K562 (cell line): ENCODE results near the gene CHRNG. TPM values are rescaled to one million over a fixed set of nuclear protein-coding genes. Genes with fewer than 3 reads are reported as not detected.
A peak's percentile ranks its signal among the peaks of the same experiment; 100 is the strongest.

Source experiments
- ATAC-seq: fragments of 200-7000 bp; cut with Tn5 transposase; 3 replicates; pipeline ENCODE4 v1.9.1; 2020; ENCODE audit warnings: moderate library complexity
- BruUV-seq: library from RNA; stranded (reverse); fragments of 400-500 nt; replicated peaks from 2 replicates; lab custom pipeline; 2021; lab: Mats Ljungman, UMichigan
- CTCF ChIA-PET: fragments of 300-600 bp; formaldehyde crosslinking; extraction: SDS; loops from one replicate; lab custom pipeline; 2021; ENCODE audit warnings: low intra/inter-chr PET ratio; lab: Yijun Ruan, JAX
- POLR2A ChIA-PET: fragments of 300-600, 350-650 bp; sonication (Branson Sonifier 250); formaldehyde crosslinking; extraction: SDS; loops from one replicate; lab custom pipeline; 2021; ENCODE audit warnings: antibody characterized with exemption, inconsistent platforms; lab: Yijun Ruan, JAX
- DNase-seq, 4 experiments: peaks; one replicate each; pipeline versions ENCODE4 v3.0.0 to v3.0.0-alpha.2; 2011 to 2018; ENCODE audit warnings: low spot score in 3 of 4, mixed read lengths in 3 of 4; ENCODE audit errors: extremely low read depth in 1 of 4
- FAIRE-seq: peaks from 2 replicates; lab custom pipeline; 2011; peaks lifted over from hg19 to GRCh38; lab: Jason Lieb, UNC
- H2AFZ ChIP-seq: 2 replicates; pipeline ENCODE4 v1.6.0; 2011; ENCODE audit warnings: low read depth, low read length, control low read depth, inconsistent platforms
- H3K27ac ChIP-seq: fragments of 200-600 bp; 3 replicates; pipeline ENCODE4 v1.8.0; 2011; ENCODE audit warnings: low read depth, mild to moderate bottlenecking, control low read depth, inconsistent platforms, low read length, moderate library complexity, mixed read lengths; ENCODE audit errors: extremely low read depth
- H3K27me3 ChIP-seq, 2 experiments: fragments of 300-600 bp in 1 of 2; 2 replicates in 1 of 2; 3 replicates in 1 of 2; pipeline versions ENCODE4 v1.6.0 to v1.8.0; 2011; ENCODE audit warnings: inconsistent platforms in 2 of 2, low read length in 2 of 2, mild to moderate bottlenecking in 1 of 2, mixed read lengths in 1 of 2, moderate library complexity in 1 of 2; ENCODE audit not compliant: control insufficient read depth in 2 of 2, insufficient read depth in 2 of 2
- H3K36me3 ChIP-seq: fragments of 300-600 bp; 3 replicates; pipeline ENCODE4 v1.8.0; 2011; ENCODE audit warnings: mild to moderate bottlenecking, low read length, inconsistent platforms; ENCODE audit not compliant: control insufficient read depth, insufficient read depth
- H3K4me1 ChIP-seq, 2 experiments: fragments of 200-600 bp in 1 of 2; replicated peaks in 1 of 2; 2 replicates in 1 of 2; 3 replicates in 1 of 2; pipeline versions ENCODE4 v1.5.1 to v1.8.0; 2011; ENCODE audit warnings: inconsistent platforms in 2 of 2, low read length in 2 of 2, mild to moderate bottlenecking in 1 of 2, mixed read lengths in 1 of 2, moderate library complexity in 1 of 2; ENCODE audit not compliant: control insufficient read depth in 2 of 2, insufficient read depth in 2 of 2
- H3K4me2 ChIP-seq: 2 replicates; pipeline ENCODE4 v1.6.1; 2011; ENCODE audit warnings: low read length, control low read depth, inconsistent platforms, mixed read lengths; ENCODE audit not compliant: insufficient read depth
- H3K4me3 ChIP-seq: fragments of 200-600 bp; sonication (generic), shearing (Covaris generic); 2 replicates; pipeline ENCODE4 v1.5.1; 2016; ENCODE audit warnings: control low read depth, inconsistent platforms
- H3K79me2 ChIP-seq: fragments of 200-600 bp; 3 replicates; pipeline ENCODE4 v1.8.0; 2011; ENCODE audit warnings: low read length, inconsistent platforms; ENCODE audit not compliant: control insufficient read depth, insufficient read depth
- H3K9ac ChIP-seq, 2 experiments: 2 replicates each; pipeline versions ENCODE4 v1.6.0 to v1.6.1; 2011; ENCODE audit warnings: low read depth in 2 of 2, low read length in 2 of 2, control low read depth in 1 of 2, inconsistent platforms in 1 of 2, mild to moderate bottlenecking in 1 of 2, mixed read lengths in 1 of 2; ENCODE audit not compliant: insufficient read depth in 1 of 2
- H3K9me1 ChIP-seq: one replicate; pipeline ENCODE4 v1.6.0; 2011; ENCODE audit warnings: inconsistent platforms, mild to moderate bottlenecking, low read length, moderate library complexity; ENCODE audit not compliant: control insufficient read depth, insufficient read depth
- H3K9me3 ChIP-seq: replicated peaks from 2 replicates; pipeline ENCODE4 v1.5.1; 2011; ENCODE audit warnings: low read depth, low read length, inconsistent platforms; ENCODE audit not compliant: control insufficient read depth, insufficient read depth
- H4K20me1 ChIP-seq: replicated peaks from 2 replicates; pipeline ENCODE4 v1.6.1; 2011; ENCODE audit warnings: low read length, inconsistent platforms, mixed read lengths; ENCODE audit not compliant: control insufficient read depth, insufficient read depth
- ZNF134 ChIP-seq: fragments of 250-450 bp; sonication (Bioruptor Pico); conservative IDR thresholded peaks from 2 replicates; pipeline ENCODE4 v1.4.0; 2020
- ZNF780A ChIP-seq: fragments of 250-450 bp; sonication (Bioruptor Pico); IDR thresholded peaks from 2 replicates; pipeline ENCODE4 v1.5.0; 2021; ENCODE audit warnings: mild to moderate bottlenecking
- WGBS: fragments of 100-300 bp; shearing (Covaris generic); methylation state at CpG from one replicate; pipeline ENCODE4 v1.1.6; 2016; ENCODE audit warnings: low coverage, mixed read lengths; ENCODE audit not compliant: insufficient coverage; ENCODE audit errors: missing lambda C conversion rate; 5-methylcytosine and 5-hydroxymethylcytosine counted together
- in situ Hi-C: fragments of 300-500 bp; cut with MboI; formaldehyde crosslinking; loops from 4 replicates; pipeline ENCODE4 v1.15.0; 2018; ENCODE audit warnings: inconsistent platforms, mixed read lengths
- intact Hi-C: fragments of 100-400 bp; cut with micrococcal nuclease; formaldehyde crosslinking; loops from 2 replicates; pipeline ENCODE4 v1.14.2; 2022
- polyA plus RNA-seq, 8 experiments: library from polyadenylated mRNA; depleted of rRNA in 4 of 8; stranded (reverse) in 5 of 8; unstranded in 3 of 8; fragments of >200 nt; fragmentation: Nextera tagmentation in 2 of 8; fragmentation: Illumina TruSeq in 1 of 8; extraction: Ambion mirVana in 2 of 8; extraction: Trizol in 1 of 8; gene quantifications; 2 replicates each; pipeline versions ENCODE4 v1.2.1 to v1.2.3, GENCODE V29; 2011 to 2014; ENCODE audit warnings: inconsistent platforms in 1 of 8, missing spikeins in 1 of 8
- total RNA-seq, 7 experiments: library from RNA; depleted of rRNA in 6 of 7; stranded (reverse); fragments of >200 nt in 6 of 7; fragmentation: Illumina TruSeq in 2 of 7; extraction: Trizol in 2 of 7; gene quantifications; 2 replicates each; pipeline versions ENCODE4 v1.2.1 to v1.2.3, GENCODE V29; 2011 to 2021; ENCODE audit warnings: low replicate concordance in 1 of 7
- TF ChIP-seq, protein P1 (sequence below): fragments of 250-450 bp; sonication (Bioruptor Pico); IDR thresholded peaks from 2 replicates; pipeline ENCODE4 v1.5.1; 2021; ENCODE audit warnings: mild to moderate bottlenecking

Gene CHRNG
- total and polyA plus RNA-seq, 9 of the 15 experiments (the other 6 are each of a cell fraction or from before 2014, with no cell fraction given): not detected

DNA sequence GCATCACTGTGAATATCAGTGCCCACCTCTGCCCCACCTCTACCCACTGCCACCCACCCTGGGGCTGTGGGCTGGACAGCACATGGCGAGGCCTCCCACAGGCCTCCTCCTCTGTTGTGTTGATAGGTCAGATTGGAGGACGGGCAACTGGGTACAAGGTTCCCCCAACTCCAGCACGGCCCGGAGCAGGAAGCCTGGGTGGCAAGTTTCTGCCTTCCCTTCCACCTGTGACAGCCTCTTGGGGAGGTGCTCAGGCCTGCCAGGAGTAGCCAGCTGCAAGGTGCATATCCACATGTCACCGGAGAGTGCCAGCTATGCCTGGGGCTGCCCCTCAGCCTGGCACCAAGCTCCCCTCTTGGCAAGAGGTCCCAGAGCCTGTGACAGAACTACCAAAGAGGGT lies 45.0 kb upstream of the CHRNG start:
- 0% methylated on average over 1 of the region's 5 CpGs for WGBS
- DNase-seq: no peak
- Histone ChIP-seq H3K27ac (no peak overlapping the region), H3K9ac (no peak overlapping the region), H3K9me3 (no peaks in the 10 kb centered on the region), H3K9me1 (no peaks in the 10 kb centered on the region), H2AFZ (no peak overlapping the region), H3K27me3 (peaks cover 0 to 38% of the 10 kb centered on the region in 2 experiments; a peak in 2 of 5 replicates), H3K4me1 (no peaks in the 10 kb centered on the region), H3K4me2 (no peak overlapping the region), H3K36me3 (no peaks in the 10 kb centered on the region), H4K20me1 (no peaks in the 10 kb centered on the region), H3K79me2 (no peaks in the 10 kb centered on the region), H3K4me3 (no peak overlapping the region)
- no peak for TF ChIP-seq ZNF780A (CRISPR knock-in tag)
- CTCF ChIA-PET: no interaction called here
- intact Hi-C loops (no loop called here), in situ Hi-C loops (no loop called here)
- BruUV-seq: no TSS peak
- no peak for FAIRE-seq
- POLR2A ChIA-PET: interaction anchor here (0.7 to 1.2 kb wide), 2 partner anchors 16 to 65 kb away, joined by 3 read pairs; no protein-coding TSS in a partner anchor
- ATAC-seq: no peak

DNA sequence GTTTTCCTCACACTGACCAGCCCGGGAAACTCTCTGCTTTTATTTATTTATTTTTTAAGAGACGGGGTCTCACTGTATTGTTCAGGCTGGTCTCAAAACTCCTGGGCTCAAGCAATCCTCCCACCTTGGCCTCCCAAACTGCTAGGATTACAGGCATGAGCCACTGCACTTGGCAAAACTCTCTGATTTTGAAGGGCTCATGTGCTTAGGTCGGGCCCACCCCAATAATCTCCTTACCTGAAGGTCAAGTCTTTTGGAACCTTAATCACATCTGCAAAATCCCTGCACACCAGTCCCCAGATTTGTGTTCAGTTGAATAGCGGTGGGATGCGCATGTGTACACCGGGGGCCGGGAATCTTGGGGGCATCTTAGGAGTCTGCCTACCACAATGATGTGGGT lies 44.2 kb upstream of the CHRNG start:
- peaks cover 0 to 34% of the 10 kb centered on the region in 2 experiments; a peak in 2 of 5 replicates for H3K27me3 ChIP-seq

More for the DNA sequence above, 44.2 kb upstream of the CHRNG start:
- Histone ChIP-seq H3K9me1 (no peaks in the 10 kb centered on the region), H3K27ac (no peak overlapping the region), H3K9ac (no peak overlapping the region), H4K20me1 (no peaks in the 10 kb centered on the region), H3K79me2 (no peaks in the 10 kb centered on the region), H3K4me1 (no peaks in the 10 kb centered on the region), H3K4me3 (no peak overlapping the region), H3K4me2 (no peak overlapping the region), H3K9me3 (no peaks in the 10 kb centered on the region), H3K36me3 (no peaks in the 10 kb centered on the region), H2AFZ (no peak overlapping the region)
- intact Hi-C loops (no loop called here), in situ Hi-C loops (no loop called here)
- WGBS: 0% methylated on average over 3 of the region's 7 CpGs
- no peak for ATAC-seq
- FAIRE-seq: no peak
- ChIA-PET POLR2A (no interaction called here), CTCF (no interaction called here)
- peak; percentile 65; the same call in 1 of the 2 replicates for TF ChIP-seq ZNF134
- TF ChIP-seq, protein P1, sequence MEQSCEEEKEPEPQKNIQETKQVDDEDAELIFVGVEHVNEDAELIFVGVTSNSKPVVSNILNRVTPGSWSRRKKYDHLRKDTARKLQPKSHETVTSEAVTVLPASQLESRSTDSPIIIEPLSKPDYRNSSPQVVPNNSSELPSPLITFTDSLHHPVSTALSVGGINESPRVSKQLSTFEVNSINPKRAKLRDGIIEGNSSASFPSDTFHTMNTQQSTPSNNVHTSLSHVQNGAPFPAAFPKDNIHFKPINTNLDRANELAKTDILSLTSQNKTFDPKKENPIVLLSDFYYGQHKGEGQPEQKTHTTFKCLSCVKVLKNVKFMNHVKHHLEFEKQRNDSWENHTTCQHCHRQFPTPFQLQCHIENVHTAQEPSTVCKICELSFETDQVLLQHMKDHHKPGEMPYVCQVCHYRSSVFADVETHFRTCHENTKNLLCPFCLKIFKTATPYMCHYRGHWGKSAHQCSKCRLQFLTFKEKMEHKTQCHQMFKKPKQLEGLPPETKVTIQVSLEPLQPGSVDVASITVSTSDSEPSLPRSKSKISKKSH (CRISPR knock-in tag): no peak
- BruUV-seq: no TSS peak
- DNase-seq: no peak
